Memory B cell (primary cell): ENCODE results near the gene LRP1.

ENCODE experiments used
- ATAC-seq: fragments of 150-1000 bp; cut with Tn5 transposase; 2 replicates; pipeline ENCODE4 v1.10.0; 2021; ENCODE audit warnings: low read depth, mild to moderate bottlenecking, moderate library complexity
- DNase-seq, 2 donors: peaks; one replicate each; pipeline ENCODE4 v3.0.0; 2022; ENCODE audit warnings: low spot score in 2 of 2
- H3K27ac Mint-ChIP-seq: one replicate; pipeline ENCODE4 v1.8.0; 2022; ENCODE audit warnings: mild to moderate bottlenecking, moderate library complexity, mixed read lengths
- H3K27me3 Mint-ChIP-seq: one replicate; pipeline ENCODE4 v1.8.0; 2022; ENCODE audit warnings: mixed read lengths
- H3K36me3 Mint-ChIP-seq: one replicate; pipeline ENCODE4 v1.8.0; 2022; ENCODE audit warnings: mild to moderate bottlenecking, mixed read lengths
- H3K4me1 Mint-ChIP-seq: one replicate; pipeline ENCODE4 v1.8.0; 2022; ENCODE audit warnings: mixed read lengths
- H3K4me3 Mint-ChIP-seq: one replicate; pipeline ENCODE4 v1.8.0; 2022; ENCODE audit warnings: mild to moderate bottlenecking, moderate library complexity, mixed read lengths
- H3K9me3 Mint-ChIP-seq: one replicate; pipeline ENCODE4 v1.8.0; 2022; ENCODE audit warnings: mixed read lengths

The LRP1 gene

GRCh38 chr12:57234571-57235016 is 106.3 kb downstream of the LRP1 start:
- Mint-ChIP-seq H3K27me3 (peaks cover 3% of the 10 kb centered on the region), H3K9me3 (no peaks in the 10 kb centered on the region), H3K4me3 (peak overlapping the region; percentile 71), H3K36me3 (peaks cover 25% of the 10 kb centered on the region), H3K4me1 (peaks cover 63% of the 10 kb centered on the region), H3K27ac (peak overlapping the region; percentile 88)
- peak; percentile 67 for ATAC-seq
- DNase-seq: peak; percentile 48 to 54

- H3K9me3 Mint-ChIP-seq: no peaks in the 10 kb centered on the region
- ATAC-seq (peak; percentile 41), DNase-seq (peak in 1 of 2 donors; percentile 27)
- peak overlapping the region; percentile 88 for H3K27ac Mint-ChIP-seq
- H3K4me3 Mint-ChIP-seq: peak overlapping the region; percentile 71
- peaks cover 3% of the 10 kb centered on the region for H3K27me3 Mint-ChIP-seq
- H3K36me3 Mint-ChIP-seq: peaks cover 25% of the 10 kb centered on the region
- peaks cover 59% of the 10 kb centered on the region for H3K4me1 Mint-ChIP-seq
Observed at GRCh38 chr12:57235017-57235727, 106.9 kb downstream of the LRP1 start.

GRCh38 chr12:57235728-57236131 is 107.4 kb downstream of the LRP1 start:
- Mint-ChIP-seq H3K27ac (peak overlapping the region; percentile 88), H3K36me3 (peaks cover 20% of the 10 kb centered on the region), H3K4me3 (peak overlapping the region; percentile 71), H3K4me1 (peaks cover 59% of the 10 kb centered on the region), H3K9me3 (no peaks in the 10 kb centered on the region), H3K27me3 (peaks cover 3% of the 10 kb centered on the region)
- DNase-seq (no peak), ATAC-seq (no peak)

- H3K36me3 Mint-ChIP-seq: peaks cover 20% of the 10 kb centered on the region
- H3K4me3 Mint-ChIP-seq: peak overlapping the region; percentile 69
- H3K27me3 Mint-ChIP-seq: peaks cover 3% of the 10 kb centered on the region
Observed at GRCh38 chr12:57236201-57236924, 108.1 kb downstream of the LRP1 start.

GRCh38 chr12:57236925-57237595 is 108.8 kb downstream of the LRP1 start:
- Mint-ChIP-seq H3K27me3 (peaks cover 3% of the 10 kb centered on the region), H3K36me3 (peaks cover 16% of the 10 kb centered on the region), H3K4me3 (peak overlapping the region; percentile 78), H3K9me3 (no peaks in the 10 kb centered on the region), H3K4me1 (peaks cover 67% of the 10 kb centered on the region), H3K27ac (no peak overlapping the region)
- peak in 1 of 2 donors; percentile 14 for DNase-seq
- no peak for ATAC-seq

More at GRCh38 chr12:57236201-57236924, 108.1 kb downstream of the LRP1 start:
- DNase-seq (peak in 1 of 2 donors; percentile 57), ATAC-seq (no peak)
- peak overlapping the region; percentile 88 for H3K27ac Mint-ChIP-seq
- H3K4me1 Mint-ChIP-seq: peaks cover 63% of the 10 kb centered on the region
- H3K9me3 Mint-ChIP-seq: no peaks in the 10 kb centered on the region

- H3K4me1 Mint-ChIP-seq: peaks cover 70% of the 10 kb centered on the region
- ATAC-seq (no peak), DNase-seq (no peak)
- H3K9me3 Mint-ChIP-seq: no peaks in the 10 kb centered on the region
- H3K27me3 Mint-ChIP-seq: peaks cover 4% of the 10 kb centered on the region
- H3K4me3 Mint-ChIP-seq: peak overlapping the region; percentile 78
- peaks cover 16% of the 10 kb centered on the region for H3K36me3 Mint-ChIP-seq
- H3K27ac Mint-ChIP-seq: no peak overlapping the region
Observed at GRCh38 chr12:57237596-57237931, 109.3 kb downstream of the LRP1 start.

- H3K4me1 Mint-ChIP-seq: peaks cover 67% of the 10 kb centered on the region
- DNase-seq (peak in 1 of 2 donors; percentile 34), ATAC-seq (no peak)
- peak overlapping the region; percentile 60 for H3K27ac Mint-ChIP-seq
- peaks cover 5% of the 10 kb centered on the region for H3K27me3 Mint-ChIP-seq
- no peaks in the 10 kb centered on the region for H3K9me3 Mint-ChIP-seq
- H3K4me3 Mint-ChIP-seq: peak overlapping the region; percentile 86
- H3K36me3 Mint-ChIP-seq: peaks cover 10% of the 10 kb centered on the region
Observed at GRCh38 chr12:57237932-57238853, 109.9 kb downstream of the LRP1 start.

GRCh38 chr12:57238854-57239554 is 110.7 kb downstream of the LRP1 start:
- Mint-ChIP-seq H3K27me3 (peaks cover 5% of the 10 kb centered on the region), H3K27ac (peak overlapping the region; percentile 64), H3K36me3 (peaks cover 4% of the 10 kb centered on the region), H3K4me3 (peak overlapping the region; percentile 86), H3K4me1 (peaks cover 63% of the 10 kb centered on the region), H3K9me3 (no peaks in the 10 kb centered on the region)
- DNase-seq (peak; percentile 90 to 95), ATAC-seq (peak; percentile 27)

- H3K4me1 Mint-ChIP-seq: peaks cover 57% of the 10 kb centered on the region
- H3K4me3 Mint-ChIP-seq: peak overlapping the region; percentile 86
- H3K9me3 Mint-ChIP-seq: no peaks in the 10 kb centered on the region
- peak overlapping the region; percentile 64 for H3K27ac Mint-ChIP-seq
- DNase-seq (no peak), ATAC-seq (no peak)
- H3K36me3 Mint-ChIP-seq: no peaks in the 10 kb centered on the region
- peaks cover 5% of the 10 kb centered on the region for H3K27me3 Mint-ChIP-seq
Observed at GRCh38 chr12:57239587-57240065, 111.3 kb downstream of the LRP1 start.

GRCh38 chr12:57240066-57240921 is 112.0 kb downstream of the LRP1 start:
- Mint-ChIP-seq H3K4me1 (peaks cover 54% of the 10 kb centered on the region), H3K36me3 (no peaks in the 10 kb centered on the region), H3K27me3 (peaks cover 5% of the 10 kb centered on the region), H3K27ac (peak overlapping the region; percentile 64), H3K9me3 (no peaks in the 10 kb centered on the region), H3K4me3 (peak overlapping the region; percentile 86)
- DNase-seq (peak; percentile 66 to 69), ATAC-seq (peak; percentile 57)

GRCh38 chr12:57240926-57241401 is 112.7 kb downstream of the LRP1 start:
- peak overlapping the region; percentile 64 for H3K27ac Mint-ChIP-seq
- ATAC-seq (no peak), DNase-seq (peak in 1 of 2 donors; percentile 51)
- H3K9me3 Mint-ChIP-seq: no peaks in the 10 kb centered on the region
- H3K27me3 Mint-ChIP-seq: peaks cover 5% of the 10 kb centered on the region
- no peaks in the 10 kb centered on the region for H3K36me3 Mint-ChIP-seq
- peak overlapping the region; percentile 86 for H3K4me3 Mint-ChIP-seq
- peaks cover 48% of the 10 kb centered on the region for H3K4me1 Mint-ChIP-seq
